ENCODE results near the gene ATRX. TPM values are rescaled to one million over a fixed set of nuclear protein-coding genes. Genes with fewer than 3 reads are reported as not detected.
"Not testable (repeated sequence)": the region's sequence is repeated elsewhere in the genome, so short reads cannot be mapped to it uniquely, and the experiment has no call there.

Gene ATRX
- polyA plus RNA-seq, 3 donors = 88.0 to 92.4 (median 89.6) TPM

GRCh38 chrX:77622672-77623071 lies 163.3 kb downstream of the ATRX start:
- no peak for DNase-seq (ENCODE audit: low read depth in 3 of 3, low spot score in 2 of 3)

DNA sequence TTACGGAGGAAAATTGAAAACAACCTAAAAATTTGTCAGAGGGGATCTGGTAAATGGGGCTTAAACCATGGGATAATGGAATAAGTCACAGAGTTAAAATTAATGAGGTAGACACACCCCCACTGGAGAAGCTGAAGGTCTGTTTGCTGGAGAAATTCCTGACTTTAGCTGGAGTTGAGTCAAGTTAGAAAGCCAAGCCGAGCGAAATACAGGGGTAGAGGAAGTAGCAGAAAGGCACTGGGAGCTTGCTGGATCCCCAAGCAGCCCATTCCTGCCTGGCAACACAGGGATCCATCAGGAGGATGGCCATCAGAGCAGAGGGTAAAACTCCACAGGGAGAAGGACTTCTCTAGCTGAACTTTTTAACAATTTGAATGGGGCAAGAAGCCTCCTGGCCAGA lies 163.8 kb downstream of the ATRX start:
- DNase-seq (ENCODE audit: low read depth in 3 of 3, low spot score in 2 of 3) = no peak

- not testable (repeated sequence) for DNase-seq (ENCODE audit: low read depth in 3 of 3, low spot score in 2 of 3)
Measured at GRCh38 chrX:77621453-77621852, 164.6 kb downstream of the ATRX start.

GRCh38 chrX:77617206-77617605 lies 168.8 kb downstream of the ATRX start:
- DNase-seq (ENCODE audit: low read depth in 3 of 3, low spot score in 2 of 3) = no peak

DNA sequence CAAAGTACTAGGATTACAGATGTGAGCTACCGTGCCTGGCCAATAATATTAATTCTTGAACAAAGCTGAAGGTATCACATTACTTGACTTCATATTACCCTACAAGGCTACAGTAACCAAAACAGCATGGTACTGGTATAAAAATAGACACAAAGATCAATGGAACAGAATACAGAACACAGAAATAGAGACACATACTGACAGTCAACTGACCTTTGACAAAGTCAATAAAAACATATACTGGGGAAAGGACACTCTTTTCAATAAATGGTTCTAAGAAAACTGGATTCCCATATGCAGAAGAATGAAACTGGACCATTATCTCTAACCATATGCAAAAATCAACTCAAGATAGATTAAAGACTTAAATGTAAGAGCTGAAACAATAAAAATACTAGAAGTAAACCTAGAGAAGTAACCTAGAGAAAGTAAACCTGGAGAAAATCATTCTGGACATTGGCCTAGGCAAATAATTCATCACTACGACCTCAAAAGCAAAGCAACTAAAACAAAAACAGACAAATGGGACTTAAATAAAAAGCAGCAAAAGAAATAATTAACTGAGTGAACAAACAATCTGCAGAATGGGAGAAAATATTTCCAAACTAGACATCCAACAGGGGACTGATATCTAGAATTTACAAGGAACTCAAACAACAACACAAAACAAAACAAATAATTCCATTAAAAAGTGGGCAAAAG lies 182.2 kb downstream of the ATRX start:
- no peak for DNase-seq (ENCODE audit: low read depth in 3 of 3, low spot score in 2 of 3)

GRCh38 chrX:77597511-77597910 lies 188.5 kb downstream of the ATRX start:
- DNase-seq (ENCODE audit: low read depth in 3 of 3, low spot score in 2 of 3) = no peak

DNA sequence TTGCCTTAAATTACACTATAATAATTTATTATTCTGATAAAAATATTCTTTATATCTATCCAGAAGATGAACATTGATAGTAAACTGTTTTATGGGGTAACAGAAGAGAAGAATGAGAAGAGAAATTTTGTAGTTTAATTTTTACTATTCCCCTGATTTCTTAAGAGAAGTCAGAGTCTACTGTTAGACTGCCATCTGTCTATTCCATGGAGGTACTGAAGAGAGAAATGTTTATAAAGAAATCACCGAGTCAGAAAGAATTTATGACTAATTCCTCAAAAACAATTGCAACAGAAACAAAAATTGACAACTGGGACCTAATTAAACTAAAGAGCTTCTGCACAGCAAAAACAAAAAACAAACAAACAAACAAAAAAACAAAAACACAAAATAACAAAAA lies 188.9 kb downstream of the ATRX start:
- no peak for DNase-seq (ENCODE audit: low read depth in 3 of 3, low spot score in 2 of 3)

- DNase-seq (ENCODE audit: low read depth in 3 of 3, low spot score in 2 of 3) = no peak
Measured at GRCh38 chrX:77595848-77596247, 190.2 kb downstream of the ATRX start.

DNA sequence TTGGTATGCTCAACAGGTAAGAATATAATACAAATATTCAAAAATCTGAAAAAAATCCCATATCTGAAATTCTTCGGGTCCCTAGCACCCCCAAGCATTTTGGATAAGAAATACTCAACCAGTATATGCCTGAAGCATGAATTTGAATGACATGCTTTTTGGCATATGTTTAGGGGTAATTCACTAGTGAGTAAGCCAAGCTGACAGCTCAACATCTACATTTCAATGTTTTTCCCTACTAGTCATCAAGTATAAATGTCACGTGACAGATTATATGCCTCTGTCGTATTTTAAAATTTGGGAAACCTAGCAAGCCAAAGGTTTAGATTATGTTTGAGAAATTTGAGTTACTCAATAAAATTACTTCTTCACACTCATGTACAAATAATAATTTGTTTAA lies 213.7 kb downstream of the ATRX start:
- DNase-seq (ENCODE audit: low read depth in 3 of 3, low spot score in 2 of 3) = no peak

DNA sequence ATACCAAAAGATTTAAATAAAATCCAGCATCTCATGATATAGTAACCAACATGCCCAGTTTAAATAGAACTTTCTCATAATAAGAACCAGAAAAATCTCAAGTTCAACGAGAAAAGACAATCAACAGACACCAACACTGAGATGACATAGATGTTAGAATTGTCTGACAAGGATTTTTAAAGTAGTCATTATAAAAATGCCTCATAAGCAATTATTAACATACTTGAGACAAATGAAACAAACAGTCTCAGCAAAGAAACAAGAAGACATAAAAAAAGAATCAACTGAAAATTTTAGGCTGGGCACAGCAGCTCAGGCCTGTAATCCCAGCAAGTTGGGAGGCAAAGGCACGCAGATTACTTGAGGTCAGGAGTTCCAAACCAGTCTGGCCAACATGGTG lies 220.7 kb downstream of the ATRX start:
- no peak for DNase-seq (ENCODE audit: low read depth in 3 of 3, low spot score in 2 of 3)

GRCh38 chrX:77564823-77565222 lies 221.2 kb downstream of the ATRX start:
- DNase-seq (ENCODE audit: low read depth in 3 of 3, low spot score in 2 of 3) = no peak

- no peak for DNase-seq (ENCODE audit: low read depth in 3 of 3, low spot score in 2 of 3)
Measured at GRCh38 chrX:77561372-77561771, 224.6 kb downstream of the ATRX start.

DNA sequence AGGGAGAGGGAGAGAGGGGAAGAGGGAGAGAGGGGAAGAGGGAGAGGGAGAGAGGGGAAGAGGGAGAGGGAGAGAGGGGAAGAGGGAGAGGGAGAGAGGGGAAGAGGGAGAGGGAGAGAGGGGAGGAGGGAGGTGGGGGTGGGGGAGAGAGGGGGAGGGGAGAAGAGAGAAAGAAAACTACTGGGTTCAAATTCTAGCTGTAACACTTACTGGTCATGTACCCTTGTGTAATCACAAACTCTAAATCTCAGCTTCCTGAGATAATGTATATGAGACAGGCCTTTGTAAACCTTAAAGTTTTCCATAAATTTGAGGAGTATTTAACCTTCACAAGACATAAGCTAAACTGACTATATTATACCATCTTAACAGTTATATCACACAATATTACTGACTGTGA lies 229.7 kb downstream of the ATRX start:
- no peak for DNase-seq (ENCODE audit: low read depth in 3 of 3, low spot score in 2 of 3)

GRCh38 chrX:77548751-77549150 lies 237.3 kb downstream of the ATRX start:
- DNase-seq (ENCODE audit: low read depth in 3 of 3, low spot score in 2 of 3) = no peak

DNA sequence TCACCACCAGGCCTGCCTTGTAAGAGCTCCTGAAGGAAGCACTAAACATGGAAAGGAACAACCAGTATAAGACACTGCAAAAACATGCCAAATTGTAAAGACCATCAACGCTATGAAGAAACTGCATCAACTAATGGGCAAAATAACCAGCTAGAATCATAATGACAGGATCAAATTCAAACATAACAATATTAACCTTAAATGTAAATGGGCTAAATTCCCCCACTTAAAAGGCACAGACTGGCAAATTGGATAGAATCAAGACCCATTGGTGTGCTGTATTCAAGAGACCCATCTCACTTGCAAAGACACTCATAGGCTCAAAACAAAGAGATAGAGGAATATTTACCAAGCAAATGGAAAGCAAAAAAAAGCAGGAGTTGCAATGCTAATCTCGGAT lies 246.2 kb downstream of the ATRX start:
- DNase-seq (ENCODE audit: low read depth in 3 of 3, low spot score in 2 of 3) = not testable (repeated sequence)

- DNase-seq (ENCODE audit: low read depth in 3 of 3, low spot score in 2 of 3) = not testable (repeated sequence)
Measured at GRCh38 chrX:77531261-77531660, 254.8 kb downstream of the ATRX start.

DNA sequence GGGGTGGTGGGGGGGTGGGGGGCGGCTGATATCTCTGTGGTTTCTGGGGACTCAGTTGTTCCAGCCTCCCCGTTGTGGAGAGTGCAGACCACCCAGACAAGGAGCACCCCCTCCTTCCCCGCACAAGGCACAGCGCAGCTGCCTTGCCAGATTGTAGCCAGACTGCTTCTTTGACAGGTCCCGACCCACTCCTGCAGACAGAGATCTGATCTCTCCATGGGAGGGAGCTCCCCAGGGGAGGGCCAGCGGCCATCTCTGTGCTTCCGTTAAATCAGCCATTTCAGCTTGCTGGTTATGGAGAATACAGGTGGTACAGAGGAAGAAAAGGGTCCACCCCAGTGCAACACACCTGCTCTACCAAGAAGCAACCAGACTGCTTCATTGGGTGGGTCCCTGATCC lies 258.0 kb downstream of the ATRX start:
- no peak for DNase-seq (ENCODE audit: low read depth in 3 of 3, low spot score in 2 of 3)

- DNase-seq (ENCODE audit: low read depth in 3 of 3, low spot score in 2 of 3) = no peak
Measured at GRCh38 chrX:77527233-77528001, 258.6 kb downstream of the ATRX start.

- DNase-seq (ENCODE audit: low read depth in 3 of 3, low spot score in 2 of 3) = no peak
Measured at GRCh38 chrX:77519765-77520164, 266.3 kb downstream of the ATRX start.

GRCh38 chrX:77514177-77514576 lies 271.8 kb downstream of the ATRX start:
- no peak for DNase-seq (ENCODE audit: low read depth in 3 of 3, low spot score in 2 of 3)

DNA sequence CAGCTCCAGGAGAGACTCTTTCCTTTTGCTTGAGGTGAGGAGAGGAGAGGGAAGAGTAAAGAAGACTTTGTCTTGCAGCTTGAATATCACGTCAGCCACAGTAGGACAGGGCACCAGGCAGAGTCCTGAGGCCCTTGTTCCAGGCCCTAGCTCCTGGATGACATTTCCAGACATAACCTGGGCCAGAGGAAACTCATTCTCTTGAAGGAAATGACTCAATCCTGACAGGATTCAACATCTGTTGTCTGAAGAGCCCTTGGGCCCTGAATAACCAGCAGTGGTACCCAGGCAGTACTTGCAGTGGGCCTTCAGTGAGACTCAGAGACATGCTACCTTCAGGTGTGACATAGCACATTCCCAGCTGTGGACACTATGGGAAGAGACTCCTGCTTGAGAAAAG lies 276.0 kb downstream of the ATRX start:
- no peak for DNase-seq (ENCODE audit: low read depth in 3 of 3, low spot score in 2 of 3)

- no peak for DNase-seq (ENCODE audit: low read depth in 3 of 3, low spot score in 2 of 3)
Measured at GRCh38 chrX:77505227-77505626, 280.8 kb downstream of the ATRX start.
